NCI-H226 (cell line): Measurements from ENCODE around the gene ATP10A.
"Not testable (repeated sequence)": the region's sequence is repeated elsewhere in the genome, so short reads cannot be mapped to it uniquely, and the experiment has no call there.

Experiments used
- DNase-seq: peaks from one replicate; pipeline ENCODE4 v3.0.0-alpha.2; 2015

Gene ATP10A

GRCh38 chr15:25789211-25789610 is 73.9 kb downstream of the ATP10A start:
- DNase-seq, result no peak

DNA sequence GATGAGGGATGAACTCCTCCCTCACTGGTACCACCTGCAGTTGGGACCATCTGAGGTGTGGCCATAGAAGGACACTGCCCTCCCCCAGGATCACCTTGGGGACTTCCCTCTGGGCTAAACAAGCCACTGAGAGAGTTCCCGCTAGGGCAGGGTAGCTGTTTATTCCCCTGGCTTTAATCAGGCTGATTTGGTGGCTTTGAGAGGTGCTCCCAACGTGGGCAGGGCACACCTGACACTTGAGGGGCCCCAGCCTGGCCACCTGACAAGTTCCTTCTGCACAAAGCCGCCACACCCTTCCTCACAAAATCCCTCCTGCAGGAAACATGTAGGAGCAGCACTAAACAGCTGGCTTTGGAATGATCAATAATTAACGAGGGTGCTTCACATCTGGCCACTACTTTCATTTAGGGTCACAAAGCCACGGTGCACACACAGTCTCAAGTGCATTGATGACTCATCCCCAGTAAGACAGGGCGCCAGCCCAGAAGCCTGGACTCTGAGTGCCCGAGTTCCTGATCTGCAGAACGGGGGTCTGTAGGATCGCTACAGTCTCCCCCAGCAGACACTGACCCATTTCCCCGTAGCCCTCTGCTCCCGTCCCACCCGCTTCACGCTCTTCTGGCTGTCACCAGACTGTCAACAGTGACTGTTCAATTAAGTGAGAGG is 75.1 kb downstream of the ATP10A start:
- no peak for DNase-seq

DNA sequence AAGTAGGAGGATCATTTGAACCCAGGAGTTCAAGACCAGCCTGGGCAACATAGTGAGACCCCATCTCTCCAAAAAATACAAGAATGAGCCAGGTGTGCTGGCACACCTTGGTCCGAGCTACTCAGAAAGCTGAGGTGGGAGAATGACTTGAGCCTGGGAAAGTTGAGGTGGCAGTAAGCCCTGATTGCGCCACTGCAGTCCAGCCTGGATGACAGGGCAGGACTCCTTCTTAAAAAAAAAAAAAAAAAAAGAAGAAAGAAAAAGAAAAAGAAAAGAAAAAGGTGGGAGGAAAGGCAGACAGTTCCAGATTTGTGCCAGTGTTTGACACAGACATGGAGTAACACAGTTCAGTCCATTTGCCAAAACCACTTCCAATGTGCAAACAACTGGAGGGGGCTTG is 75.7 kb downstream of the ATP10A start:
- DNase-seq, result no peak

- no peak for DNase-seq
Measured at GRCh38 chr15:25786040-25786439, 77.1 kb downstream of the ATP10A start.

DNA sequence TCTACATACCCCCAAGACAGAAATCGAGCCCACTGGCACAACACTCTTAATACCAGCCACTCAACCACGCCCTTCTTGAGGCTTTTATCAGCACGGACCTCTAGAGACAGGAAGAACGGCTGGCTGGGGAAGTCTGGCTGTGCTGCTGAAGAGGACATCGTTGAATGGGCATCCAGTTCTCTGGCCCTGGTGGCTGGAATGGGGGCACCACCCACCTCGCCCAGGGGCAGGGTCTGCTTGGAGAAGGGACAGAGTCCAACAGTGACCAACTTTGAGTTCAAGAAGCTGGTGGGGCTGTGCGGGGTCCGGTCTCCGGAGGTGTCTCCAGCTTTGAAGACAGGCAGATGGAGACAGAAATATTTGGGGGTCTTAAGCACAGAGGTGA is 77.5 kb downstream of the ATP10A start:
- DNase-seq, result no peak

DNA sequence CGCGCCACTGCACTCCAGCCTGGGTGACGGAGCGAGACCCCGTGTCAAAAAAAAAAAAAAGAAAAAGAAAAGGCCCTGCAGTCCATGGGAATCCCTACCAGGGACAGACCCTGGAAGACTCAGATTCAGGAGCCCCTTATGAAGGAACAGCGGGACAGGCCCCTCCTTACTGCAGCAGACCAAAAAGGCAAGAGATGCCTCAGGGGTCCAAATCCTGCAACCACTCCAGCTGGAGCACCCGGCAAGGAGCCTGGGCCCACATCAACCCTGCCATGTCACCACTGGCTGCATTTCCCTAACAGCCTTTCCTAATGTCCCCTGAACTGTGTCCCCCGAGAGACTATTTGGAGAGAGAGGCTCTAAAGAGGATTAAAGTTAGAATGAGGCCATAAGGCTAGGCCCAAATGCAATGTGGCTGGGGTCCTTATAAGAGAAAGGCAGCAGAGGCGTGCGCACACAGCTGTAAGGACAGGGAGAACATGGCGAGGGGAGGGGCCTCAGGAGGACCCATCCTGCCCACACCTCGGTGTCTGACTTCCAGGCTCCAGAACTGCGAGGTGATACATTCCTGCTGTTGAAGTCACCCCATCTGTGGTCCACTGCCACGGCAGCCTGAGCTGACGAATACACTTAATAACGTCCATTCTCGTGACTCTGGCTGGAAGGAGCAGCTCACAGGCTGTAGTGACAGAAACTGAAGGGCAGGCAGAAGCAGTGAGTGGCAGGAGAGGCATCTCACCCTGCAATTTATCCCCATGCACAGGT is 78.1 kb downstream of the ATP10A start:
- DNase-seq, result no peak

GRCh38 chr15:25783607-25784540 is 79.3 kb downstream of the ATP10A start:
- no peak for DNase-seq

- DNase-seq, result no peak
Measured at GRCh38 chr15:25783134-25783533, 80.0 kb downstream of the ATP10A start.

DNA sequence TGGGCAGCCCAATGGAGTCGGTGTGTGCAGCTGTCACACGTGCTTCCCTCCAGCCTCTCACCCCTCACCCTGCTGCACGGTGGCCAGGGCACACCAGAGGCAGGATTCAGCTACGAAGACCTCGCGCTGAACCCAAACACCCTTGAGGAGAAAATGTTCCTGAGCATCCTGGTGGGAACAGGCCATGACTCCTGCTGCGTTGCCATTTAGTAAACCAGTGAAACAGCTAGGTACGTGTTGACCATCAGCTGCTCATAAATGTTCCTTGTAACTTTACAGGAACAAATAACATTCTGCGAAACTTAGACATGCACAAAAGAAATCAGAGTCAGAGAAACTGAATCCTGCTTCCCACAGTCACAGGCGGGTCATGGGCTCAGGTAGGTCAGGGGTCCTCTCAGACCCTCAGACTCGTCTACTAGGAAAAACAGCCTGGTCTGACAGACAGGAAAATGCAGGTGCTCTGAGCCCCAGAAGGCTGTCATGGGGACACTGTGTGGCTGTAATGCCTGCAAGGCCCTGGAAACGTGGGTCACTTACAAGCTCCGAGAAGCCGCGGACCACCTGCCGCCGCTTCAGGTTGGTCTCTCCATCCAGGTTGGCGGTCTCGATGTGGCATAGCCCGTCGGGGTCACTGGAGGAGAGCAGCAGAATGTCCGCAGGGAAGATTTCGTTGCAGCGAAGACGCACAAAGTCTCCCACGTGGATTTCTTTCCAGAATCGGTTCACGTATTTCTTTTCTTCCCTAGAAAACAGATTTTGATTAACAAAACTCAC is 82.5 kb downstream of the ATP10A start:
- no peak for DNase-seq

- DNase-seq, result no peak
Measured at GRCh38 chr15:25778161-25778560, 85.0 kb downstream of the ATP10A start.

GRCh38 chr15:25777037-25777436 is 86.1 kb downstream of the ATP10A start:
- no peak for DNase-seq

GRCh38 chr15:25776071-25776746 is 86.9 kb downstream of the ATP10A start:
- DNase-seq, result no peak

- no peak for DNase-seq
Measured at GRCh38 chr15:25775317-25775912, 87.7 kb downstream of the ATP10A start.

- no peak for DNase-seq
Measured at GRCh38 chr15:25774871-25775270, 88.3 kb downstream of the ATP10A start.

GRCh38 chr15:25773248-25773647 is 89.9 kb downstream of the ATP10A start:
- no peak for DNase-seq

GRCh38 chr15:25772500-25772899 is 90.6 kb downstream of the ATP10A start:
- DNase-seq, result no peak

- not testable (repeated sequence) for DNase-seq
Measured at GRCh38 chr15:25771736-25772135, 91.4 kb downstream of the ATP10A start.

DNA sequence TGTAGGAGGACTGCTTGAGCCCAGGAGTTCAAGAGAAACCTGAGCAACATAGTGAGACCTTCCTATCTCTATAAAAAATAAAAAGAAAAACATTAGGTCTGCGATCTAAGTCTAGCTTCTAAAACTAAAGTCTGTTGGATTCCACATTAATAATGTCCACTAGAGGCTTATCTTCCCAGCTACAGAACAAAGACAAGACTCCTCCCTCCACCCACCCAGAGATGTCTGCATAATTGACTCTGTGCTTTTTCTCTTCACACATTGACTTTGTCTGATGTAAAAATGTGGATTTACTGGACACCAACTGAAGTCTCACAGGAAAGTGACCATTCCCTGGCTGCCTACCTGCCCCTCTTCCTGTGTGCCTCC is 91.8 kb downstream of the ATP10A start:
- DNase-seq, result no peak

GRCh38 chr15:25770618-25771337 is 92.3 kb downstream of the ATP10A start:
- no peak for DNase-seq

- DNase-seq, result no peak
Measured at GRCh38 chr15:25770031-25770430, 93.1 kb downstream of the ATP10A start.

DNA sequence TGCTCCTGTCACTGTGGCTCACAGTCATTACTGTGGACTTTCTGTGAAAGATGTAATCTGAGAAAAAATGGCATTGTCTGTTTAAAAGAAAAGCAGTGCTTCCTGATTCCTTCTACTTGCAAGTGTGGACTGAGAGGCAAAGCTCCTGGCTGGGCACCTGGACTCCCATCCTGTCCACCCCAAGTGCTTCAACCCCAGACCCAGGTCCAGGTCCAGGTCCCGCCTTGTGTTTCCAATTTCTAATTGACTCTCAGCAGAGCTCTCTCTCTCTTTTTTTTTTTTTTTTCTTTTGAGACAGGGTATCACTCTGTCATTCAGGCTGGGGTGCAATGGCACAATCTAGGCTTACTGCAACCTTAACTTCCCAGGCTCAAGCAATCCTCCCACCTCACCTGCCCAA is 94.9 kb downstream of the ATP10A start:
- no peak for DNase-seq
